DMS 273 (cell line): Measurements from ENCODE around the gene UNC5A.

ENCODE experiments used
- DNase-seq: peaks from one replicate; lab custom pipeline; 2025; ENCODE audit not compliant: unreplicated experiment; lab: John Stamatoyannopoulos, UW

UNC5A gene

GRCh38 chr5:176844281-176844680, 33.9 kb downstream of the UNC5A start:
- no peak for DNase-seq

GRCh38 chr5:176844706-176845391, 34.5 kb downstream of the UNC5A start:
- DNase-seq: peak; percentile 83

- DNase-seq: no peak
Observed at GRCh38 chr5:176845392-176845713, 35.0 kb downstream of the UNC5A start.

- peak; percentile 51 for DNase-seq
Observed at GRCh38 chr5:176846335-176847140, 36.2 kb downstream of the UNC5A start.

- DNase-seq: no peak
Observed at GRCh38 chr5:176847148-176847547, 36.8 kb downstream of the UNC5A start.

GRCh38 chr5:176847726-176848290, 37.4 kb downstream of the UNC5A start:
- peak; percentile 23 for DNase-seq

GRCh38 chr5:176848651-176849050, 38.3 kb downstream of the UNC5A start:
- DNase-seq: no peak

- DNase-seq: no peak
Observed at GRCh38 chr5:176849611-176850227, 39.4 kb downstream of the UNC5A start.

- no peak for DNase-seq
Observed at GRCh38 chr5:176850371-176851245, 40.2 kb downstream of the UNC5A start.

GRCh38 chr5:176851380-176851779, 41.0 kb downstream of the UNC5A start:
- DNase-seq: no peak

GRCh38 chr5:176851871-176852658, 41.7 kb downstream of the UNC5A start:
- peak; percentile 83 for DNase-seq

- no peak for DNase-seq
Observed at GRCh38 chr5:176853151-176853778, 42.9 kb downstream of the UNC5A start.

GRCh38 chr5:176854164-176854563, 43.8 kb downstream of the UNC5A start:
- DNase-seq: no peak

GRCh38 chr5:176855598-176855997, 45.2 kb downstream of the UNC5A start:
- DNase-seq: no peak

GRCh38 chr5:176856746-176857145, 46.4 kb downstream of the UNC5A start:
- DNase-seq: no peak

GRCh38 chr5:176857216-176857893, 47.0 kb downstream of the UNC5A start:
- no peak for DNase-seq

- no peak for DNase-seq
Observed at GRCh38 chr5:176857894-176858273, 47.5 kb downstream of the UNC5A start.

GRCh38 chr5:176859916-176860315, 49.6 kb downstream of the UNC5A start:
- DNase-seq: no peak

GRCh38 chr5:176860381-176860780, 50.0 kb downstream of the UNC5A start:
- no peak for DNase-seq
